Astrocyte (in vitro differentiated cells and primary cell): ENCODE results near the gene USP22.

Source experiments
- EZH2 ChIP-seq: IDR thresholded peaks from 2 replicates; pipeline ENCODE4 v1.6.1; 2012; ENCODE audit warnings: mild to moderate bottlenecking, low read length, inconsistent platforms; ENCODE audit not compliant: insufficient read depth
- TF ChIP-seq, protein P1 (sequence below): IDR thresholded peaks from 2 replicates; pipeline ENCODE4 v1.5.1; 2011; ENCODE audit warnings: low read depth, mild to moderate bottlenecking, inconsistent platforms, low read length, moderate library complexity; ENCODE audit not compliant: insufficient read depth

DNA sequence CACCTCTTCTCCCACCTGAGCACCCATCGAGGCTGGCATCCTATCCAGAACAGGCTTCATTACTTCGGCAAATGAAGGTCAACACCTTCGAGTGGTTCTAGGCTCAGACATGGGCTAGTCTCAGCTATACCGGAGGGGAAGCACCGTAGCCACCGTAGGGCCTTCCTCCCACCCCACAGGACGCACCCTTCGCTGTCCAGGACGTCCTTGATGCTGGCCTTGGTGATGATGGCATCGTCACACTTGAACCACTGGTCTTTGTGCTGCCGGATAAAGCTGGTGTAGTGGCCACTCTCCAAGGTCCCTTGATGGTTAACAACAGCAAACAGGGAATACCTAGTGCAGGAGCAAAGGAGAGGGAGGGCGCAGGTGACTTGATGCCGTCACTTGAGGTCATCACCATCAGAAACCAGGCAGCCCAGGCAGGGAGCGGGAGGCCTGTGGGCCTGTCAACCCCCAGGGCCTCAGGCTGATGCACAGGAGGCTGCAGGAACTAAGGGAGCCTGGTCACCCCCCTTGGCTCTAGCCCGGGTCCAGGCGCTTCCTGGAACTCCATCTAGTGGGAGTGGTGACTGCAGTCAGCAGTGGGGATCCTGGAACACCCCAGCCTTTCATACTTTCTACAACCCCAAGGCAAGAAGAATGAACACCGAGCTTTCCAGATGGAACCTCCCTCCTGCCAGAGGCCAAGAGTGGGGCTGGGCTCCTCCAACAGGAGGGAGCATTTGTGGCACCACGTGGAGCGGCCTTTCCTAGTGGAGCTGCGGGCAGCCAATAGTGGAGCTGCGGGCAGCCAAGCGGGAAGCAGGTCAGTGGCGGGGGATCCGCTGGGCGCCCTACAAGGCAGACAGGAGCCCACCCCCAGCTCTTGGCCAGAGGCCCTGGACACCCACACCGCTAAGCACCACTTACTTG, 38.5 kb downstream of the USP22 start:
- TF ChIP-seq, protein P1, sequence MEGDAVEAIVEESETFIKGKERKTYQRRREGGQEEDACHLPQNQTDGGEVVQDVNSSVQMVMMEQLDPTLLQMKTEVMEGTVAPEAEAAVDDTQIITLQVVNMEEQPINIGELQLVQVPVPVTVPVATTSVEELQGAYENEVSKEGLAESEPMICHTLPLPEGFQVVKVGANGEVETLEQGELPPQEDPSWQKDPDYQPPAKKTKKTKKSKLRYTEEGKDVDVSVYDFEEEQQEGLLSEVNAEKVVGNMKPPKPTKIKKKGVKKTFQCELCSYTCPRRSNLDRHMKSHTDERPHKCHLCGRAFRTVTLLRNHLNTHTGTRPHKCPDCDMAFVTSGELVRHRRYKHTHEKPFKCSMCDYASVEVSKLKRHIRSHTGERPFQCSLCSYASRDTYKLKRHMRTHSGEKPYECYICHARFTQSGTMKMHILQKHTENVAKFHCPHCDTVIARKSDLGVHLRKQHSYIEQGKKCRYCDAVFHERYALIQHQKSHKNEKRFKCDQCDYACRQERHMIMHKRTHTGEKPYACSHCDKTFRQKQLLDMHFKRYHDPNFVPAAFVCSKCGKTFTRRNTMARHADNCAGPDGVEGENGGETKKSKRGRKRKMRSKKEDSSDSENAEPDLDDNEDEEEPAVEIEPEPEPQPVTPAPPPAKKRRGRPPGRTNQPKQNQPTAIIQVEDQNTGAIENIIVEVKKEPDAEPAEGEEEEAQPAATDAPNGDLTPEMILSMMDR: no peak
- no peak for TF ChIP-seq EZH2
